BLaER1 treated with 17β-estradiol and CSF1 and Interleukin-3, amounts not matched to agents 10 nM and 100 nM (cell line): ENCODE results near the gene OVCA2.

ENCODE experiments used
- H3K27ac ChIP-seq, 11 experiments: shearing (Covaris generic); formaldehyde crosslinking; 2 replicates each; pipeline ENCODE4 v1.8.1; 2022
- H3K27me3 ChIP-seq, 11 experiments: shearing (Covaris generic); formaldehyde crosslinking; 2 replicates each; pipeline ENCODE4 v1.8.1; 2022
- H3K36me3 ChIP-seq, 11 experiments: shearing (Covaris generic); formaldehyde crosslinking; 2 replicates each; pipeline ENCODE4 v1.8.1; 2022
- H3K4me1 ChIP-seq, 10 experiments: shearing (Covaris generic); formaldehyde crosslinking; 2 replicates each; pipeline ENCODE4 v1.8.1; 2022
- H3K4me2 ChIP-seq, 11 experiments: shearing (Covaris generic); formaldehyde crosslinking; 2 replicates each; pipeline ENCODE4 v1.8.1; 2022
- H3K4me3 ChIP-seq, 10 experiments: shearing (Covaris generic); formaldehyde crosslinking; 2 replicates each; pipeline ENCODE4 v1.8.1; 2022
- H3K9ac ChIP-seq, 11 experiments: shearing (Covaris generic); formaldehyde crosslinking; 2 replicates each; pipeline ENCODE4 v1.8.1; 2022
- H3K9me3 ChIP-seq, 11 experiments: shearing (Covaris generic); formaldehyde crosslinking; replicated peaks in 1 of 11; 2 replicates each; pipeline ENCODE4 v1.8.1; 2022
- H4K20me1 ChIP-seq, 11 experiments: shearing (Covaris generic); formaldehyde crosslinking; 2 replicates each; pipeline ENCODE4 v1.8.1; 2022
- Cebpa-rat ChIP-seq, 11 experiments: shearing (Covaris generic); IDR thresholded peaks; 2 replicates each; pipeline ENCODE4 v1.8.1; 2022

The OVCA2 gene

GRCh38 chr17:2087597-2088211, 45.9 kb downstream of the OVCA2 start:
- H3K9me3 ChIP-seq = 0 out of 22 replicates have a peak, but pooled peaks cover 0 to 2% (median 0%) of the 10 kb centered on the region in 11 experiments
- H3K4me3 ChIP-seq = peak overlapping the region in 6 of 10 experiments; percentile 12 to 58 (median 50); a peak in 9 of 20 replicates
- H3K4me1 ChIP-seq = peaks cover 83 to 97% (median 88%) of the 10 kb centered on the region in 10 experiments
- H3K36me3 ChIP-seq = peaks cover 0 to 37% (median 14%) of the 10 kb centered on the region in 11 experiments; a peak in 17 of 22 replicates
- peak overlapping the region; percentile 93 to 99 (median 95) for H3K4me2 ChIP-seq
- H3K27ac ChIP-seq = peak overlapping the region in 10 of 11 experiments; percentile 20 to 91 (median 82); a peak in 20 of 22 replicates
- no peak for TF ChIP-seq Cebpa-rat (IDR thresholded peaks at IDR 0.05)
- peaks cover 0 to 70% (median 0%) of the 10 kb centered on the region in 11 experiments; a peak in 8 of 22 replicates for H4K20me1 ChIP-seq
- no peaks in the 10 kb centered on the region for H3K27me3 ChIP-seq
- peak overlapping the region in 8 of 11 experiments; percentile 52 to 84 (median 78); a peak in 16 of 22 replicates for H3K9ac ChIP-seq

GRCh38 chr17:2089021-2089422, 47.2 kb downstream of the OVCA2 start:
- H4K20me1 ChIP-seq = peaks cover 0 to 57% (median 0%) of the 10 kb centered on the region in 11 experiments; a peak in 8 of 22 replicates
- peak overlapping the region; percentile 28 to 84 (median 76); a peak in 20 of 22 replicates for H3K9ac ChIP-seq
- 0 out of 22 replicates have a peak, but pooled peaks cover 0 to 4% (median 0%) of the 10 kb centered on the region in 11 experiments for H3K9me3 ChIP-seq
- no peak for TF ChIP-seq Cebpa-rat (IDR thresholded peaks at IDR 0.05)
- peak overlapping the region in 10 of 11 experiments; percentile 14 to 91 (median 82); a peak in 20 of 22 replicates for H3K27ac ChIP-seq
- H3K4me2 ChIP-seq = peak overlapping the region; percentile 93 to 99 (median 95)
- peak overlapping the region; percentile 48 to 65 (median 55); a peak in 19 of 20 replicates for H3K4me3 ChIP-seq
- peaks cover 0 to 33% (median 18%) of the 10 kb centered on the region in 11 experiments; a peak in 16 of 22 replicates for H3K36me3 ChIP-seq
- peaks cover 73 to 89% (median 75%) of the 10 kb centered on the region in 10 experiments for H3K4me1 ChIP-seq
- no peaks in the 10 kb centered on the region for H3K27me3 ChIP-seq

GRCh38 chr17:2090210-2090641, 48.4 kb downstream of the OVCA2 start:
- Histone ChIP-seq H3K9me3 (0 out of 22 replicates have a peak, but pooled peaks cover 0 to 4% (median 0%) of the 10 kb centered on the region in 11 experiments), H3K27ac (peak overlapping the region in 9 of 11 experiments; percentile 72 to 91 (median 83); a peak in 17 of 22 replicates), H3K4me3 (peak overlapping the region; percentile 48 to 65 (median 55)), H3K27me3 (no peaks in the 10 kb centered on the region), H4K20me1 (peaks cover 0 to 47% (median 5%) of the 10 kb centered on the region in 11 experiments; a peak in 8 of 22 replicates), H3K4me1 (peaks cover 62 to 78% (median 69%) of the 10 kb centered on the region in 10 experiments), H3K9ac (peak overlapping the region; percentile 36 to 84 (median 76); a peak in 19 of 22 replicates), H3K36me3 (peaks cover 0 to 38% (median 21%) of the 10 kb centered on the region in 11 experiments; a peak in 15 of 22 replicates), H3K4me2 (peak overlapping the region; percentile 93 to 99 (median 95))
- no peak for TF ChIP-seq Cebpa-rat (IDR thresholded peaks at IDR 0.05)

GRCh38 chr17:2090804-2091534, 49.1 kb downstream of the OVCA2 start:
- Histone ChIP-seq H3K4me2 (peak overlapping the region; percentile 93 to 99 (median 95)), H4K20me1 (peaks cover 0 to 39% (median 5%) of the 10 kb centered on the region in 11 experiments; a peak in 8 of 22 replicates), H3K27ac (peak overlapping the region in 8 of 11 experiments; percentile 79 to 91 (median 86); a peak in 11 of 22 replicates), H3K9me3 (0 out of 22 replicates have a peak, but pooled peaks cover 0 to 4% (median 0%) of the 10 kb centered on the region in 11 experiments), H3K4me1 (peaks cover 55 to 74% (median 68%) of the 10 kb centered on the region in 10 experiments), H3K36me3 (peaks cover 0 to 31% (median 16%) of the 10 kb centered on the region in 11 experiments; a peak in 14 of 22 replicates), H3K9ac (peak overlapping the region in 7 of 11 experiments; percentile 8 to 84 (median 76); a peak in 10 of 22 replicates), H3K4me3 (no peak overlapping the region), H3K27me3 (no peaks in the 10 kb centered on the region)
- no peak for TF ChIP-seq Cebpa-rat (IDR thresholded peaks at IDR 0.05)

- H3K4me1 ChIP-seq = peaks cover 42 to 64% (median 58%) of the 10 kb centered on the region in 10 experiments
- peaks cover 0 to 29% (median 16%) of the 10 kb centered on the region in 11 experiments; a peak in 14 of 22 replicates for H3K36me3 ChIP-seq
- H3K9me3 ChIP-seq = 0 out of 22 replicates have a peak, but pooled peaks cover 0 to 4% (median 0%) of the 10 kb centered on the region in 11 experiments
- H4K20me1 ChIP-seq = peaks cover 0 to 26% (median 2%) of the 10 kb centered on the region in 11 experiments; a peak in 8 of 22 replicates
- no peak overlapping the region for H3K4me3 ChIP-seq
- H3K9ac ChIP-seq = no peak overlapping the region
- TF ChIP-seq Cebpa-rat (IDR thresholded peaks at IDR 0.05) = no peak
- H3K27me3 ChIP-seq = no peaks in the 10 kb centered on the region
- no peak overlapping the region for H3K4me2 ChIP-seq
- no peak overlapping the region for H3K27ac ChIP-seq
Measured at GRCh38 chr17:2092253-2092652, 50.4 kb downstream of the OVCA2 start.
